Caco-2 (cell line): ENCODE results near the gene DLST. TPM values are rescaled to one million over a fixed set of nuclear protein-coding genes. Genes with fewer than 3 reads are reported as not detected.

Experiments used
- BruUV-seq: library from RNA; stranded (reverse); fragments of 400-500 nt; replicated peaks from 2 replicates; lab custom pipeline; 2021; lab: Mats Ljungman, UMichigan
- CTCF ChIA-PET: fragments of 300-600 bp; sonication (Branson Sonifier 250); formaldehyde crosslinking; loops from one replicate; lab custom pipeline; 2022; ENCODE audit warnings: antibody characterized with exemption; lab: Charles Lee
- POLR2A ChIA-PET: fragments of 300-600 bp; sonication (Branson Sonifier 250); formaldehyde crosslinking; loops from one replicate; lab custom pipeline; 2022; ENCODE audit warnings: antibody characterized with exemption; lab: Charles Lee
- DNase-seq, 2 experiments: peaks; one replicate each; pipeline versions ENCODE4 v3.0.0 to v3.0.0-alpha.2; 2020 to 2022
- H3K27me3 ChIP-seq: replicated peaks from 2 replicates; pipeline ENCODE4 v1.6.0; 2011; ENCODE audit warnings: low read length; ENCODE audit not compliant: control insufficient read depth, insufficient read depth
- H3K36me3 ChIP-seq: 2 replicates; pipeline ENCODE4 v1.5.1; 2011; ENCODE audit warnings: low read length; ENCODE audit not compliant: control insufficient read depth, insufficient read depth
- H3K4me1 ChIP-seq: fragments of 250-450 bp; sonication (Bioruptor Pico); 2 replicates; pipeline ENCODE4 v1.5.1; 2020; ENCODE audit warnings: mild to moderate bottlenecking
- H3K4me3 ChIP-seq: 2 replicates; pipeline ENCODE4 v1.5.1; 2011; ENCODE audit warnings: low read depth, mild to moderate bottlenecking, control low read depth, low read length
- H3K9me3 ChIP-seq: fragments of 250-450 bp; sonication (Bioruptor Pico); 2 replicates; pipeline ENCODE4 v1.5.1; 2020; ENCODE audit warnings: mild to moderate bottlenecking, moderate library complexity
- H3K27ac Mint-ChIP-seq: one replicate; pipeline ENCODE4 v1.8.0; 2022; ENCODE audit warnings: mixed read lengths; ENCODE audit not compliant: unreplicated experiment
- H3K27me3 Mint-ChIP-seq: one replicate; pipeline ENCODE4 v1.8.0; 2022; ENCODE audit warnings: mixed read lengths; ENCODE audit not compliant: insufficient read depth, unreplicated experiment
- H3K36me3 Mint-ChIP-seq: one replicate; pipeline ENCODE4 v1.8.0; 2022; ENCODE audit warnings: mild to moderate bottlenecking, mixed read lengths; ENCODE audit not compliant: insufficient read depth, unreplicated experiment
- H3K4me1 Mint-ChIP-seq: one replicate; pipeline ENCODE4 v1.8.0; 2022; ENCODE audit warnings: low read depth, mixed read lengths; ENCODE audit not compliant: unreplicated experiment
- H3K4me3 Mint-ChIP-seq: one replicate; pipeline ENCODE4 v1.8.0; 2022; ENCODE audit warnings: mild to moderate bottlenecking, moderate library complexity, mixed read lengths; ENCODE audit not compliant: unreplicated experiment
- H3K9me3 Mint-ChIP-seq: one replicate; pipeline ENCODE4 v1.8.0; 2022; ENCODE audit warnings: mixed read lengths; ENCODE audit not compliant: unreplicated experiment
- CTCF ChIP-seq, 2 experiments: fragments of 200-600 bp in 1 of 2; IDR thresholded peaks; 1 replicate in 1 of 2; 2 replicates in 1 of 2; pipeline versions ENCODE4 v1.5.1 to v1.8.0; 2011 to 2022; ENCODE audit warnings: antibody characterized with exemption in 1 of 2, control low read depth in 1 of 2, inconsistent platforms in 1 of 2, low read depth in 1 of 2, low read length in 1 of 2, mild to moderate bottlenecking in 1 of 2, moderate library complexity in 1 of 2; ENCODE audit not compliant: insufficient read depth in 1 of 2, severe bottlenecking in 1 of 2, unreplicated experiment in 1 of 2
- intact Hi-C: fragments of 100-400 bp; cut with micrococcal nuclease; formaldehyde crosslinking; loops from one replicate; pipeline ENCODE4 v1.10.0; 2022; ENCODE audit not compliant: unreplicated experiment
- total RNA-seq: library from RNA; stranded (reverse); gene quantifications from 2 replicates; pipeline ENCODE4 v1.2.3, GENCODE V29; 2022

DLST gene
- total RNA-seq, 1 experiment from 2014 or later: 88.1 TPM

GRCh38 chr14:74852922-74853530, 28.7 kb upstream of the DLST start:
- no TSS peak for BruUV-seq
- H3K9me3 Mint-ChIP-seq: no peaks in the 10 kb centered on the region
- Histone ChIP-seq H3K9me3 (no peaks in the 10 kb centered on the region), H3K27me3 (no peaks in the 10 kb centered on the region), H3K36me3 (no peaks in the 10 kb centered on the region), H3K4me3 (no peak overlapping the region), H3K4me1 (0 out of 2 replicates have a peak, but pooled peaks cover 4% of the 10 kb centered on the region)
- no peaks in the 10 kb centered on the region for H3K27me3 Mint-ChIP-seq
- ChIA-PET CTCF (interaction anchor here (1.2 kb wide), 1 partner anchor 53 kb away, joined by 3 read pairs; no protein-coding TSS in a partner anchor), POLR2A (interaction anchor here (0.6 kb wide), 1 partner anchor 274 kb away, joined by 3 read pairs; the partner anchor contains the start of gene NEK9)
- H3K4me3 Mint-ChIP-seq: no peak overlapping the region
- peaks cover 5% of the 10 kb centered on the region for H3K36me3 Mint-ChIP-seq
- H3K27ac Mint-ChIP-seq: no peak overlapping the region
- intact Hi-C loops: no loop called here
- no peak for TF ChIP-seq CTCF (IDR thresholded peaks at IDR 0.05; ENCODE audit: insufficient read depth in 1 of 2, low read depth in 1 of 2, low read length in 1 of 2, severe bottlenecking in 1 of 2, unreplicated experiment in 1 of 2)
- no peaks in the 10 kb centered on the region for H3K4me1 Mint-ChIP-seq
- no peak for DNase-seq

GRCh38 chr14:74853581-74853980, 28.1 kb upstream of the DLST start:
- Mint-ChIP-seq H3K27me3 (no peaks in the 10 kb centered on the region), H3K36me3 (peaks cover 5% of the 10 kb centered on the region), H3K27ac (no peak overlapping the region), H3K4me1 (no peaks in the 10 kb centered on the region), H3K9me3 (no peaks in the 10 kb centered on the region), H3K4me3 (no peak overlapping the region)
- Histone ChIP-seq H3K4me1 (0 out of 2 replicates have a peak, but pooled peaks cover 4% of the 10 kb centered on the region), H3K27me3 (no peaks in the 10 kb centered on the region), H3K36me3 (no peaks in the 10 kb centered on the region), H3K4me3 (no peak overlapping the region), H3K9me3 (no peaks in the 10 kb centered on the region)
- POLR2A ChIA-PET: interaction anchor here (0.6 kb wide), 1 partner anchor 273 kb away, joined by 3 read pairs; the partner anchor contains the start of gene NEK9
- intact Hi-C loops: no loop called here
- no peak for TF ChIP-seq CTCF (IDR thresholded peaks at IDR 0.05; ENCODE audit: insufficient read depth in 1 of 2, low read depth in 1 of 2, low read length in 1 of 2, severe bottlenecking in 1 of 2, unreplicated experiment in 1 of 2)
- BruUV-seq: no TSS peak
- no peak for DNase-seq
- CTCF ChIA-PET: interaction anchor here (1.1 to 1.2 kb wide), 2 partner anchors 52 to 244 kb away, joined by 3 read pairs; no protein-coding TSS in a partner anchor

DNA sequence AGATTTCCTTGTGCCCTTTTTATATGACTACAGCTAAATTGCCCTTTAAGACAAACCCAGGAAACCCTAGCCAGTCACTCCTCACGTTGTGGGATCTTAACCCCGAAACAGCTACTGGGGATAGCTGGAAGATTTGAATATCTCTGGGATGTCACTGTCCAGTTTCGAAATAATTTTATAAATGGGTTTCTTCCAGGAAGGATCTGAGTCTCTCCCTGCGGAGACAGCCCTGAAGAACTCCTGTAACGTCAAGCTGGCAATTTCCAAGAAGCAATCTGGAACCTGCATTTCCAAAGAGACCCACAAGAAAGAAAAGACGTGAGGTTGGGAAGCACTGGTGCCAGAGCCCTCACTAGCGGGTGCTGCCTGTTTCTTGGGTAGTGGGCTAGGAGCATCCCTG, 26.7 kb upstream of the DLST start:
- no peak for DNase-seq
- no peak for TF ChIP-seq CTCF (IDR thresholded peaks at IDR 0.05; ENCODE audit: insufficient read depth in 1 of 2, low read depth in 1 of 2, low read length in 1 of 2, severe bottlenecking in 1 of 2, unreplicated experiment in 1 of 2)
- intact Hi-C loops: no loop called here
- no peak overlapping the region for H3K4me3 ChIP-seq
- Mint-ChIP-seq H3K4me1 (no peaks in the 10 kb centered on the region), H3K4me3 (no peak overlapping the region), H3K27ac (no peak overlapping the region), H3K36me3 (peaks cover 1% of the 10 kb centered on the region), H3K27me3 (no peaks in the 10 kb centered on the region), H3K9me3 (no peaks in the 10 kb centered on the region)
- no peaks in the 10 kb centered on the region for H3K9me3 ChIP-seq
- ChIA-PET POLR2A (no interaction called here), CTCF (no interaction called here)
- BruUV-seq: no TSS peak
- no peaks in the 10 kb centered on the region for H3K27me3 ChIP-seq
- H3K36me3 ChIP-seq: no peaks in the 10 kb centered on the region
- 0 out of 2 replicates have a peak, but pooled peaks cover 4% of the 10 kb centered on the region for H3K4me1 ChIP-seq
